Neutrophil (primary cell): ENCODE data around the gene SHISA9.

Source experiments
- H3K27ac ChIP-seq: fragments of 200-600 bp; sonication (generic); 2 replicates; pipeline ENCODE4 v1.5.1; 2016; ENCODE audit warnings: mild to moderate bottlenecking, moderate library complexity
- H3K27me3 ChIP-seq: fragments of 200-600 bp; sonication (generic); 2 replicates; pipeline ENCODE4 v1.6.0; 2016; ENCODE audit warnings: mild to moderate bottlenecking
- H3K36me3 ChIP-seq: fragments of 200-600 bp; sonication (generic); 2 replicates; pipeline ENCODE4 v1.5.1; 2017
- H3K4me1 ChIP-seq, 2 experiments: fragments of 200-600 bp in 1 of 2; sonication (generic) in 1 of 2; 1 replicate in 1 of 2; 2 replicates in 1 of 2; pipeline versions ENCODE4 v1.5.1 to v1.6.1; 2013 to 2016; ENCODE audit warnings: low read depth in 1 of 2, low read length in 1 of 2, mild to moderate bottlenecking in 1 of 2, moderate library complexity in 1 of 2; ENCODE audit not compliant: control insufficient read depth in 1 of 2, insufficient read depth in 1 of 2
- H3K4me3 ChIP-seq, 2 experiments: fragments of 200-600 bp in 1 of 2; sonication (generic) in 1 of 2; 1 replicate in 1 of 2; 2 replicates in 1 of 2; pipeline ENCODE4 v1.5.1; 2013 to 2016; ENCODE audit warnings: low read depth in 1 of 2, low read length in 1 of 2, mild to moderate bottlenecking in 1 of 2, moderate library complexity in 1 of 2
- H3K9me3 ChIP-seq: fragments of 200-600 bp; sonication (generic); 2 replicates; pipeline ENCODE4 v1.5.1; 2016
- TF ChIP-seq, protein P1 (sequence below): fragments of 200-600 bp; sonication (generic); IDR thresholded peaks from 2 replicates; pipeline ENCODE4 v1.5.1; 2016; ENCODE audit warnings: antibody characterized with exemption

Gene SHISA9

GRCh38 chr16:12972246-12972645 lies 70.8 kb downstream of the SHISA9 start:
- Histone ChIP-seq H3K4me3 (no peak overlapping the region), H3K4me1 (no peaks in the 10 kb centered on the region)
- TF ChIP-seq, protein P1, sequence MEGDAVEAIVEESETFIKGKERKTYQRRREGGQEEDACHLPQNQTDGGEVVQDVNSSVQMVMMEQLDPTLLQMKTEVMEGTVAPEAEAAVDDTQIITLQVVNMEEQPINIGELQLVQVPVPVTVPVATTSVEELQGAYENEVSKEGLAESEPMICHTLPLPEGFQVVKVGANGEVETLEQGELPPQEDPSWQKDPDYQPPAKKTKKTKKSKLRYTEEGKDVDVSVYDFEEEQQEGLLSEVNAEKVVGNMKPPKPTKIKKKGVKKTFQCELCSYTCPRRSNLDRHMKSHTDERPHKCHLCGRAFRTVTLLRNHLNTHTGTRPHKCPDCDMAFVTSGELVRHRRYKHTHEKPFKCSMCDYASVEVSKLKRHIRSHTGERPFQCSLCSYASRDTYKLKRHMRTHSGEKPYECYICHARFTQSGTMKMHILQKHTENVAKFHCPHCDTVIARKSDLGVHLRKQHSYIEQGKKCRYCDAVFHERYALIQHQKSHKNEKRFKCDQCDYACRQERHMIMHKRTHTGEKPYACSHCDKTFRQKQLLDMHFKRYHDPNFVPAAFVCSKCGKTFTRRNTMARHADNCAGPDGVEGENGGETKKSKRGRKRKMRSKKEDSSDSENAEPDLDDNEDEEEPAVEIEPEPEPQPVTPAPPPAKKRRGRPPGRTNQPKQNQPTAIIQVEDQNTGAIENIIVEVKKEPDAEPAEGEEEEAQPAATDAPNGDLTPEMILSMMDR = no peak

GRCh38 chr16:12975766-12976165 lies 74.4 kb downstream of the SHISA9 start:
- H3K27me3 ChIP-seq = no peaks in the 10 kb centered on the region
- H3K9me3 ChIP-seq = no peaks in the 10 kb centered on the region
- no peaks in the 10 kb centered on the region for H3K4me1 ChIP-seq
- H3K27ac ChIP-seq = no peak overlapping the region
- H3K36me3 ChIP-seq = no peaks in the 10 kb centered on the region
- TF ChIP-seq, protein P1 = no peak
- H3K4me3 ChIP-seq = no peak overlapping the region

More at GRCh38 chr16:12972246-12972645, 70.8 kb downstream of the SHISA9 start:
- no peaks in the 10 kb centered on the region for H3K9me3 ChIP-seq
- H3K36me3 ChIP-seq = no peaks in the 10 kb centered on the region
- H3K27ac ChIP-seq = no peak overlapping the region
- H3K27me3 ChIP-seq = no peaks in the 10 kb centered on the region

- Histone ChIP-seq H3K27me3 (no peaks in the 10 kb centered on the region), H3K4me3 (no peak overlapping the region), H3K9me3 (no peaks in the 10 kb centered on the region), H3K27ac (no peak overlapping the region), H3K4me1 (no peaks in the 10 kb centered on the region), H3K36me3 (no peaks in the 10 kb centered on the region)
- TF ChIP-seq, protein P1 = no peak
Measured at GRCh38 chr16:12976496-12976895, 75.1 kb downstream of the SHISA9 start.

DNA sequence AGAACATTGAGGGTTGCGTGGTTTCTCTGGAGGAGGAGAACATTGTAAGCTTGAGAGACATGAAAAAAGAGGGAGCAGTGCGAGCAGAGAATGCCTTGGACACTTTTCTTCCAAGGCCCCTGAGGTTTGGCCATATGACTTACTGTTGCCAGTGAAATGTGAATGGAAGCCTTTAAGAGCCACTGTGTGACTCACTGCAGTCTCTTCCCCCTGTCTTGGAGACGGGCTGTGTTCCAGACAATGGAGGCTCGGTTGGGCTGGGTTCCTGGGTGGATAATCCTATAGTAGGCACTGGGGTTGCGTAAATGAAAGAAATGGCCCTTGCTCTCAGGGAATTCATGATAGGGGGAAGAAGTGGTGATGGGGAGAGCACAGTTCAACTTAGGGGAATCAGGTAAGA lies 75.5 kb downstream of the SHISA9 start:
- TF ChIP-seq, protein P1 = no peak
- Histone ChIP-seq H3K4me1 (no peaks in the 10 kb centered on the region), H3K27me3 (no peaks in the 10 kb centered on the region), H3K9me3 (no peaks in the 10 kb centered on the region), H3K4me3 (no peak overlapping the region), H3K27ac (no peak overlapping the region), H3K36me3 (no peaks in the 10 kb centered on the region)

DNA sequence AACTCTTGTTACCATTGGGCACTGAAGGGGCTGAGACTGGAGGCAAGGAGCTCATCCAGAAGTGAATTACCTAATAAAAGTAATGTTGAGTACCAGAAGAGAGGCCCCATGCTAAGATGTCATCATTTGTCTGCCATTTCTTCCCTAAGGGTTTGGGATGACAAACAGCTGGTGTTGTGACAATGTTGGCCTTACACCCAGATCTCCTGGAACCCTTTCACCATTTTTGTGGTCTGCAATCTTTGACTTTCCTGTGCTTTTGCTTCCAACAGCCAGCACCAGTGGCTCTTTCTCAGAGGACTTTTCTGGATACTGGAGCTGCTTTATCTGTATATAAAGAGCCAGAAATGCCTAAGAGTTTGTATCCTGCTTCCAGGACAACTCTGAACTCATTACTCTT lies 84.1 kb downstream of the SHISA9 start:
- H3K4me1 ChIP-seq = no peaks in the 10 kb centered on the region
- TF ChIP-seq, protein P1 = no peak
- no peaks in the 10 kb centered on the region for H3K9me3 ChIP-seq
- no peaks in the 10 kb centered on the region for H3K36me3 ChIP-seq
- H3K27ac ChIP-seq = no peak overlapping the region
- H3K4me3 ChIP-seq = no peak overlapping the region
- H3K27me3 ChIP-seq = no peaks in the 10 kb centered on the region

DNA sequence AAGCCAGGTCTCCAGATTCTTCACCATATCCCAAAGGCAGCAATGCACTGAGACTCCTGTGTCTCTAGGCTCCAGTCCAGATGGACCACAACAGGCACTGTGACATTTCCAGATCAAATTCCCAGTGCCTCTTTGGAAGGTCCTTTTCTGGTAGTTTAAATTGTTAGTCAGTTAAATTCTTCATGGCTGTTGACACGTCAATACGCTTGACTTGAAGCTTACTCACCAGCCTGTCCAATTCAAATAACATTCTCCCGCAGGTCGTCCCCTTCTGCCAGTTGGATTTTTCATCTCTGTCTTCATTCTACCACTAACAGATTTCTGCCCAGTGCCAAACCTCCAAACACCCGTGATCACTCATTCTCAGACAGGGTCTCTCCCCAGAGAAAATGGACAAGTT lies 86.7 kb downstream of the SHISA9 start:
- no peak overlapping the region for H3K27ac ChIP-seq

More for the DNA sequence above, 86.7 kb downstream of the SHISA9 start:
- H3K9me3 ChIP-seq = no peaks in the 10 kb centered on the region
- TF ChIP-seq, protein P1 = no peak
- H3K4me3 ChIP-seq = no peak overlapping the region
- no peaks in the 10 kb centered on the region for H3K36me3 ChIP-seq
- no peaks in the 10 kb centered on the region for H3K4me1 ChIP-seq
- no peaks in the 10 kb centered on the region for H3K27me3 ChIP-seq
